Neural progenitor cell (in vitro differentiated cells): Measurements from ENCODE around the gene GMPPB.
"Not testable (repeated sequence)": the region's sequence is repeated elsewhere in the genome, so short reads cannot be mapped to it uniquely, and the experiment has no call there.

Experiments
- CTCF ChIP-seq: fragments of 200-600 bp; sonication (generic); IDR thresholded peaks from 2 replicates; pipeline ENCODE4 v1.5.1; 2017; ENCODE audit warnings: antibody characterized with exemption, mild to moderate bottlenecking
- EZH2 ChIP-seq: fragments of 200-600 bp; sonication (generic); IDR thresholded peaks from 2 replicates; pipeline ENCODE4 v1.6.1; 2017; ENCODE audit warnings: antibody characterized with exemption, mild to moderate bottlenecking, moderate library complexity

- not testable (repeated sequence) for TF ChIP-seq EZH2
- TF ChIP-seq CTCF, result peak; percentile 8
Measured at GRCh38 chr3:49686346-49686745, 37.4 kb downstream of the GMPPB start.
